Skeletal muscle tissue (tissue), 4 donors: ENCODE measurements around the gene RYK. TPM values are rescaled to one million over a fixed set of nuclear protein-coding genes. Genes with fewer than 3 reads are reported as not detected.

Experiments used
- H3K27ac ChIP-seq: one replicate; pipeline ENCODE4 v1.7.0; 2013; ENCODE audit warnings: mild to moderate bottlenecking, low read depth, low read length, inconsistent platforms
- H3K27me3 ChIP-seq, 3 donors: one replicate each; pipeline ENCODE4 v1.7.0; 2013; ENCODE audit warnings: low read length in 3 of 3; ENCODE audit not compliant: control insufficient read depth in 3 of 3, insufficient read depth in 3 of 3
- H3K36me3 ChIP-seq, 3 donors: one replicate each; pipeline ENCODE4 v1.7.0; 2013; ENCODE audit warnings: low read length in 3 of 3; ENCODE audit not compliant: control insufficient read depth in 3 of 3, insufficient read depth in 3 of 3
- H3K4me1 ChIP-seq, 3 donors: one replicate each; pipeline ENCODE4 v1.7.0; 2013; ENCODE audit warnings: low read length in 3 of 3, mild to moderate bottlenecking in 3 of 3; ENCODE audit not compliant: control insufficient read depth in 3 of 3, insufficient read depth in 3 of 3
- H3K4me3 ChIP-seq, 3 donors: one replicate each; pipeline ENCODE4 v1.7.0; 2013; ENCODE audit warnings: low read length in 3 of 3
- H3K9ac ChIP-seq, 3 donors: one replicate each; pipeline ENCODE4 v1.7.0; 2013; ENCODE audit warnings: low read length in 3 of 3, mild to moderate bottlenecking in 3 of 3, moderate library complexity in 2 of 3, low read depth in 1 of 3
- H3K9me3 ChIP-seq, 3 donors: one replicate each; pipeline ENCODE4 v1.7.0; 2013; ENCODE audit warnings: low read length in 3 of 3; ENCODE audit not compliant: control insufficient read depth in 3 of 3
- total RNA-seq: library from RNA; depleted of rRNA; stranded (reverse); fragments of >200 nt; gene quantifications from one replicate; pipeline ENCODE4 v1.2.3, GENCODE V29; 2014
- donor health status: Osteomylitis.

The RYK gene
- total RNA-seq, 1 donor from 2014 or later, result 100 TPM

DNA sequence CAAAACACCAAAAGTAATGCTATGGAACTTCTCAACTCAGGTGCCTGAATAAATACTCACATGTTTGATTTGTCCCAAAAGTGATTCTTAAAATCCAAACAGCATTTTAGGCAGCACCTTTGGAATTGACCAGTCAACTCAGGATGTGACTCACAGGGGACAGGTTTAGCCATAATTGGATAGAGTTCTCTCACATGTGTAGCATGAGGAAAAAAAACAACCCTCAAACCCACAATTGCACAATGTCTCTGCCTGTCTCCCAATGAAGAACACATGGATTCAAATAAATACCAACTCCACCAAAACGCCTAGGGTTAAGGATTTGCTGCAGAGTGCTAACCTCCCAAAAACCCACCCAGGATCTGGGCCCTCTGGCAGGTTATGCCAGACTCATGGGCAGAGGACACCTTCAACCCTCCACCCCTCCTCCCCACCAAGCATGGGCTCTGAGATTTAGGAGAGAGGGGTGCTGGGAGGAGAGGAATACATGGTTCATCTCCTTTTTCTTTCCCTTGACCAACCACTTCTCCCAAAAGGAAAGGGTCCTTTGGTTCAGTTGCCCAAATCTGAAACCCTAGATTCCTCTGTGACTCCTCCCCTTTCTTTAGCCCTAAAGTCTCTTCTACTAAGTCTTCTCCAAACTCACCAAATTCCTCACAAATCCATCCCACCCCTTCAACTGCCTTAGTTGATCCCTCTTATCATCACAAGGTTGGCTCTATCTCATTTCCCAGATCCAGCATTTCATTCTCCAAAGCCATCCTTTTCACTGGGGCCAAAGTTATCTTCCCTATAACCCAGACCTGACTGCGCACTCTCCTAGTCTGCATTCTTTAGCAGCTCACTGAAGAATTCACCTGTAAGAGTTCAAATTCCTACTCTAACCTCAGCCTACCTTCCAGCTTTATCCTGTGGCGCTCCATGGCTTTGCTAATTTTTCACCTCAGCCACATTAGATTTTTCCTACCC lies 7.7 kb downstream of the RYK start:
- Histone ChIP-seq H3K27ac (no peak overlapping the region), H3K4me1 (peaks cover 13 to 27% (median 13%) of the 10 kb centered on the region in 3 donors), H3K36me3 (no peaks in the 10 kb centered on the region), H3K4me3 (no peak overlapping the region), H3K9me3 (no peaks in the 10 kb centered on the region), H3K9ac (no peak overlapping the region), H3K27me3 (no peaks in the 10 kb centered on the region)

DNA sequence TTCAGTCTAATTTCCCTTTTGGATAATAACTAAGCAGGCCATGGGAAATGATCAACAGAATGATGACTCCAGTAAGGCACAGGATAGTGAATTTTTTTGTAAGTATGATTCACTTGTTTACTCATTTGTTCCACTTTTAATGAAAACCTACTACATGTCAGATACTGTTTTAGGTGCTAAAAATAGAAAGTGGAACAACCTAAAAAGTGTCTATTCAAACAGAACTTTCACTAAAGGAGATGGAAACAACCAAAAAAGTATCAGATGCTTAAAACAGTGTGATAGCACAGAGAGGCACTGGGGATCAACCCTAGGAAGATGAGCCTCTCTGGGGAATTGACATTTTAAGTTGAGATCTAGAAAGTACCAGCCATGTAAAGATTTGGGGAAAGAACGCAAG lies 11.1 kb downstream of the RYK start:
- no peak overlapping the region for H3K9ac ChIP-seq

DNA sequence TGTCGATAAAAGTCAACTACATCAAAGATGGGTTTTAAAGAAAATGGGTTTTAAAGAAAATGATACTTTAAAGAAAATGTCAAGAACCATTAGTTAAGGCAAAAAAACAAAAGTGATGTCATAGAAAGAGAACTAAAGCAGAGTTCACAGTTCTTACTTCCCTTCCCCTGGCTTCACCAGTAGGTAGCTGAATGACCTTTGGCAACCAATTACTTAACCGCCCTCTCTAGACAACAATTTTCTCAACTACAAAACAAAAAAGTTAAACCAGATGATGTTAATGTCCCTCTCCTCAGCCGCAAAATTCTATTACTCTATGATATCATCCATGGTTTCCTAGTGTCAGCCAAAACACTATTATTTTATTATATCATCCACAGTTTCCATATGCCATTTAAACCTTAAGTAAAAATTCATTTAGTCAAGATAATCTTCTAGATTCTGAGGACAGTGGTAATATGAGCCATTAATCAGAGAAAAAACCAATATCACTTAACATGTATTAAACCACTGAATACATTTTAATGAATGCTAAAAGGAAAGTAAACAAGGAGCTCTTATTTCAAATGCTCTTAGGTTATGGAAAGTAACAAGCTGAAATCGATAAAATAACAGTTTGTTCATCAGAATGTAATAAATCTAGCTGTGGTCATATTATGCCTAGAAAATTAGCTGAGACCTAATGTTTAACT lies 13.1 kb downstream of the RYK start:
- Histone ChIP-seq H3K27ac (no peak overlapping the region), H3K9ac (no peak overlapping the region), H3K36me3 (no peaks in the 10 kb centered on the region), H3K4me1 (peaks cover 20 to 30% (median 26%) of the 10 kb centered on the region in 3 donors), H3K27me3 (no peaks in the 10 kb centered on the region), H3K4me3 (peak overlapping the region in 1 of 3 donors; percentile 11), H3K9me3 (no peaks in the 10 kb centered on the region)

More for the DNA sequence above, 11.1 kb downstream of the RYK start:
- no peaks in the 10 kb centered on the region for H3K36me3 ChIP-seq
- peaks cover 23 to 35% (median 35%) of the 10 kb centered on the region in 3 donors for H3K4me1 ChIP-seq
- no peak overlapping the region for H3K4me3 ChIP-seq
- H3K27me3 ChIP-seq, result no peaks in the 10 kb centered on the region
- H3K27ac ChIP-seq, result no peak overlapping the region
- no peaks in the 10 kb centered on the region for H3K9me3 ChIP-seq

- H3K27ac ChIP-seq, result no peak overlapping the region
These were observed 14.0 kb downstream of the RYK start for GRCh38 chr3:134236505-134237170.

GRCh38 chr3:134235577-134236076 lies 15.0 kb downstream of the RYK start:
- Histone ChIP-seq H3K27me3 (no peaks in the 10 kb centered on the region), H3K9ac (no peak overlapping the region), H3K4me3 (no peak overlapping the region), H3K4me1 (peaks cover 24 to 36% (median 30%) of the 10 kb centered on the region in 3 donors), H3K27ac (no peak overlapping the region), H3K36me3 (no peaks in the 10 kb centered on the region), H3K9me3 (no peaks in the 10 kb centered on the region)

More at GRCh38 chr3:134236505-134237170, 14.0 kb downstream of the RYK start:
- peaks cover 21 to 31% (median 30%) of the 10 kb centered on the region in 3 donors for H3K4me1 ChIP-seq
- no peak overlapping the region for H3K9ac ChIP-seq
- H3K9me3 ChIP-seq, result no peaks in the 10 kb centered on the region
- no peaks in the 10 kb centered on the region for H3K27me3 ChIP-seq
- H3K36me3 ChIP-seq, result no peaks in the 10 kb centered on the region
- H3K4me3 ChIP-seq, result no peak overlapping the region

DNA sequence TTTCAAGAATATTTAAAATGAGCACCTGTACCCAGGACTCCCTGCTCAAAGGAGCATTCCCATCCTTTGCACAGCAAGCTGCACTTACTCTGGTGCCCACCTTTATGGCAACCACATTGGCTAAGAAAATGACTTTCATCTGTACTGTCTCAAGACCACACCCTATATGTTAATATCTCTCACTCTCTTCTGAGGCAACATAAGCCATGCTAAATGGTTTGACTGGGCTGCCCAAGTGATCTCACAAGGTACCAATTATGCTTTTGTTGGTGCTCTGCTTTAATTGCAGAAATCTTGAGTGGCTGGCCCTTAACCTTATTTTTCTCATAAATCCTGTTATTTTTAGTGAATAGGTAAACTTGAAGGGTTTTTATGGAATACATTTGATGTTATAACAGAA lies 17.7 kb downstream of the RYK start:
- peaks cover 14 to 27% (median 25%) of the 10 kb centered on the region in 3 donors for H3K4me1 ChIP-seq
- H3K9ac ChIP-seq, result no peak overlapping the region
- no peak overlapping the region for H3K4me3 ChIP-seq
- no peaks in the 10 kb centered on the region for H3K9me3 ChIP-seq
- H3K27ac ChIP-seq, result no peak overlapping the region
- no peaks in the 10 kb centered on the region for H3K27me3 ChIP-seq
- H3K36me3 ChIP-seq, result no peaks in the 10 kb centered on the region

DNA sequence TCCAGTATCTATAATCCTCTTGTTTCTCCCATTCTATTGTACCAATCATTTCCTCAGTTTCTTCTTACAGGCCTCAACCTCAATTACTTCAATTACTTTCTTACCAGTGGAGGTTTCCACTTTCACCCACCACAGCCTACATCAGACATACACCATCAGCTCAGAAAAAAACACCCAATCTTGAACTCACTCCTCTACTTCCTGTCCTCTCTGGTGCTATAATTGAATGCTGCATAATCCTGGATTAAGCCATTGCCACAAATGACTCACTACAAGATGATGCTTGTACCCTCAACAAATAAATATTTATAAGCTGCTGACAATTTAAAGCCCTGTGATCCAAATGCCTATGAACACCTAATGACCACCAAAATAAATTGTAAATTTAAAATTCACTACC lies 18.5 kb downstream of the RYK start:
- Histone ChIP-seq H3K36me3 (no peaks in the 10 kb centered on the region), H3K9ac (no peak overlapping the region), H3K4me1 (peaks cover 8 to 20% (median 17%) of the 10 kb centered on the region in 3 donors), H3K9me3 (no peaks in the 10 kb centered on the region), H3K27me3 (no peaks in the 10 kb centered on the region), H3K27ac (no peak overlapping the region), H3K4me3 (no peak overlapping the region)

GRCh38 chr3:134231131-134231530 lies 19.5 kb downstream of the RYK start:
- H3K4me3 ChIP-seq, result no peak overlapping the region
- H3K36me3 ChIP-seq, result no peaks in the 10 kb centered on the region
- H3K9ac ChIP-seq, result no peak overlapping the region
- no peak overlapping the region for H3K27ac ChIP-seq
- H3K4me1 ChIP-seq, result peaks cover 8 to 20% (median 8%) of the 10 kb centered on the region in 3 donors
- no peaks in the 10 kb centered on the region for H3K27me3 ChIP-seq
- H3K9me3 ChIP-seq, result no peaks in the 10 kb centered on the region

DNA sequence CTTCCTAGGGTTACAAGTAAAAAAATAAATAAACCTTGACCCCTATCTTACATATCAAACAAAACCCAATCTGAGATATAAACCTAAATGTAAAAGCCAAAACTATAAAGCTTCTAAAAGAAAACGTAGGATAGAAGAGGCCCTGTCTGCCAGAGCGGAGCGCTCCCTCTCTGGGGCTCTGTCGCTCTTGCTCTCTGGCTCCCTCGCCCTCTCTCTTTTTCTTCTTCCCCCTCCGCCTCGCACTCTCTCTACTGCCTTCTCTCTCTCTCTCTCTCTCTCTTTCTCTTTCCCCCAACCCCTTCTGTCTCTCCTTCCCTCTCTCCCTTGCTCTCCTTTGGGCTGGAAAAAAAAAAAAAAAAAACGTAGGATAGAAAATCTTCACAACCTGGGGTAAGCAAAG lies 21.6 kb downstream of the RYK start:
- Histone ChIP-seq H3K4me3 (no peak overlapping the region), H3K27me3 (no peaks in the 10 kb centered on the region), H3K9me3 (no peaks in the 10 kb centered on the region), H3K4me1 (peaks cover 5 to 15% (median 8%) of the 10 kb centered on the region in 3 donors), H3K27ac (no peak overlapping the region), H3K9ac (no peak overlapping the region), H3K36me3 (no peaks in the 10 kb centered on the region)
